GM12878 (cell line): ENCODE measurements around the gene PCLAF. TPM values are rescaled to one million over a fixed set of nuclear protein-coding genes. Genes with fewer than 3 reads are reported as not detected.
A peak's percentile ranks its signal among the peaks of the same experiment; 100 is the strongest.

ENCODE experiments used
- ATAC-seq: fragments of 200-7000 bp; cut with Tn5 transposase; 3 replicates; pipeline ENCODE4 v1.9.1; 2020; ENCODE audit warnings: mild to moderate bottlenecking, moderate library complexity
- BruUV-seq: library from RNA; stranded (reverse); fragments of 400-500 nt; replicated peaks from 2 replicates; lab custom pipeline; 2021; lab: Mats Ljungman, UMichigan
- CTCF ChIA-PET: fragments of 300-600 bp; sonication (Branson Sonifier 250); formaldehyde crosslinking; extraction: SDS; loops from one replicate; lab custom pipeline; 2021; ENCODE audit warnings: inconsistent platforms; lab: Yijun Ruan, JAX
- POLR2A ChIA-PET: fragments of 350-600 bp; formaldehyde crosslinking; extraction: SDS; loops from one replicate; lab custom pipeline; 2021; ENCODE audit warnings: inconsistent platforms; lab: Charles Lee
- RAD21 ChIA-PET: fragments of 300-600 bp; sonication (Branson Sonifier 250); formaldehyde crosslinking; loops from one replicate; lab custom pipeline; 2023; ENCODE audit warnings: antibody characterized with exemption; ENCODE audit not compliant: unreplicated experiment; lab: Charles Lee
- SMC1A ChIA-PET: fragments of 300-600 bp; sonication (Branson Sonifier 250); formaldehyde crosslinking; loops from one replicate; lab custom pipeline; 2023; ENCODE audit not compliant: unreplicated experiment, uncharacterized antibody; lab: Charles Lee
- DNase-seq: peaks from one replicate; pipeline ENCODE4 v3.0.0-alpha.2; 2011; ENCODE audit warnings: low read depth, low spot score
- FAIRE-seq: peaks from 3 replicates; lab custom pipeline; 2011; peaks lifted over from hg19 to GRCh38; lab: Jason Lieb, UNC
- H2AFZ ChIP-seq: 2 replicates; pipeline ENCODE4 v1.6.0; 2011; ENCODE audit warnings: low read depth, low read length, control low read depth; ENCODE audit not compliant: control insufficient read depth
- H3K27ac ChIP-seq: 2 replicates; pipeline ENCODE4 v1.5.1; 2011; ENCODE audit warnings: control low read depth; ENCODE audit not compliant: control insufficient read depth, insufficient read depth
- H3K27me3 ChIP-seq, 2 experiments: replicated peaks in 1 of 2; 2 replicates each; pipeline versions ENCODE4 v1.6.0 to v1.6.1; 2011; ENCODE audit warnings: low read length in 1 of 2; ENCODE audit not compliant: control insufficient read depth in 2 of 2, insufficient read depth in 2 of 2
- H3K36me3 ChIP-seq, 2 experiments: 2 replicates each; pipeline ENCODE4 v1.5.1; 2011; ENCODE audit warnings: low read length in 1 of 2; ENCODE audit not compliant: control insufficient read depth in 2 of 2, insufficient read depth in 2 of 2
- H3K4me1 ChIP-seq: 2 replicates; pipeline ENCODE4 v1.6.1; 2011; ENCODE audit warnings: mild to moderate bottlenecking, low read length, moderate library complexity, mixed read lengths; ENCODE audit not compliant: control insufficient read depth, insufficient read depth
- H3K4me2 ChIP-seq: 2 replicates; pipeline ENCODE4 v1.6.0; 2011; ENCODE audit warnings: control low read depth; ENCODE audit not compliant: control insufficient read depth, insufficient read depth
- H3K4me3 ChIP-seq: fragments of 200-600 bp; sonication (generic); 2 replicates; pipeline ENCODE4 v1.5.1; 2016
- H3K79me2 ChIP-seq: 2 replicates; pipeline ENCODE4 v1.6.0; 2011; ENCODE audit warnings: low read length; ENCODE audit not compliant: control insufficient read depth, insufficient read depth
- H3K9ac ChIP-seq: 2 replicates; pipeline ENCODE4 v1.8.0; 2011; ENCODE audit warnings: low read length, control low read depth, mixed read lengths; ENCODE audit not compliant: control insufficient read depth, insufficient read depth
- H3K9me3 ChIP-seq: replicated peaks from 3 replicates; pipeline ENCODE4 v1.5.1; 2011; ENCODE audit warnings: mild to moderate bottlenecking, low read length; ENCODE audit not compliant: control insufficient read depth, insufficient read depth
- H4K20me1 ChIP-seq: 2 replicates; pipeline ENCODE4 v1.6.0; 2011; ENCODE audit not compliant: control insufficient read depth, insufficient read depth
- ATF3 ChIP-seq: IDR thresholded peaks from 2 replicates; pipeline ENCODE4 v1.6.1; 2011; ENCODE audit warnings: low read depth, mild to moderate bottlenecking, low read length, moderate library complexity, borderline replicate concordance; ENCODE audit errors: extremely low read depth
- CHD4 ChIP-seq: fragments of 200-600 bp; sonication (generic); IDR thresholded peaks from 2 replicates; pipeline ENCODE4 v1.6.1; 2016; ENCODE audit warnings: mild to moderate bottlenecking
- E2F4 ChIP-seq: IDR thresholded peaks from 2 replicates; pipeline ENCODE4 v1.6.1; 2012; ENCODE audit warnings: low read depth, low read length, improper control_type of control experiment
- E4F1 ChIP-seq: fragments of 450-650 bp; IDR thresholded peaks from 2 replicates; pipeline ENCODE4 v1.6.1; 2018; ENCODE audit warnings: borderline replicate concordance, mild to moderate bottlenecking; ENCODE audit not compliant: partially characterized antibody
- HCFC1 ChIP-seq: fragments of 150-350 bp; IDR thresholded peaks from 2 replicates; pipeline ENCODE4 v1.6.1; 2014; ENCODE audit warnings: low read length
- KDM1A ChIP-seq: fragments of 200-600 bp; sonication (generic); IDR thresholded peaks from 2 replicates; pipeline ENCODE4 v1.6.1; 2016; ENCODE audit warnings: borderline replicate concordance
- KLF5 ChIP-seq: fragments of 450-650 bp; IDR thresholded peaks from 2 replicates; pipeline ENCODE4 v1.6.1; 2014; ENCODE audit warnings: mild to moderate bottlenecking; ENCODE audit not compliant: partially characterized antibody
- MTA3 ChIP-seq: IDR thresholded peaks from 2 replicates; pipeline ENCODE4 v1.6.1; 2012; ENCODE audit warnings: low read length, inconsistent platforms, borderline replicate concordance
- NFYA ChIP-seq: IDR thresholded peaks from 2 replicates; pipeline ENCODE4 v1.6.1; 2011; ENCODE audit warnings: low read depth, mild to moderate bottlenecking, low read length, improper control_type of control experiment, borderline replicate concordance
- NR2C1 ChIP-seq: fragments of 450-650 bp; IDR thresholded peaks from 2 replicates; pipeline ENCODE4 v1.6.1; 2017; ENCODE audit warnings: antibody characterized with exemption, mild to moderate bottlenecking, moderate library complexity
- POLR2AphosphoS5 ChIP-seq: IDR thresholded peaks from 2 replicates; pipeline ENCODE4 v1.6.1; 2011; ENCODE audit warnings: mild to moderate bottlenecking, low read length, inconsistent platforms
- RELA ChIP-seq: fragments of 450-650 bp; IDR thresholded peaks from 2 replicates; pipeline ENCODE4 v1.8.0; 2014; ENCODE audit warnings: borderline replicate concordance; ENCODE audit not compliant: partially characterized antibody
- SIX5 ChIP-seq: IDR thresholded peaks from 2 replicates; pipeline ENCODE4 v1.6.1; 2011; ENCODE audit warnings: mild to moderate bottlenecking, low read depth, low read length, moderate library complexity; ENCODE audit not compliant: severe bottlenecking
- SP1 ChIP-seq: IDR thresholded peaks from one replicate; pipeline ENCODE4 v1.6.1; 2011; ENCODE audit warnings: low read depth, low read length
- SRF ChIP-seq, 2 experiments: IDR thresholded peaks; 2 replicates each; pipeline ENCODE4 v1.6.1; 2011; ENCODE audit warnings: low read depth in 2 of 2, low read length in 2 of 2, mild to moderate bottlenecking in 1 of 2, moderate library complexity in 1 of 2
- ZBTB11 ChIP-seq: fragments of 450-650 bp; formaldehyde crosslinking; IDR thresholded peaks from 2 replicates; pipeline ENCODE4 v1.5.0; 2022; ENCODE audit warnings: mild to moderate bottlenecking, missing genetic modification characterization
- WGBS: methylation state at CpG from one replicate; pipeline ENCODE4 v1.1.6; 2016; ENCODE audit warnings: low lambda C conversion rate; ENCODE audit not compliant: insufficient replicate concordance, insufficient coverage; ENCODE audit errors: missing lambda C conversion rate; 5-methylcytosine and 5-hydroxymethylcytosine counted together
- in situ Hi-C: fragments of 300-500 bp; cut with MboI; formaldehyde crosslinking; loops from 9 replicates; pipeline ENCODE4 v1.14.3; 2018; ENCODE audit warnings: mixed read lengths
- intact Hi-C: fragments of 100-400 bp; cut with micrococcal nuclease; formaldehyde crosslinking; loops from one replicate; pipeline ENCODE4 v1.14.2; 2022; ENCODE audit not compliant: unreplicated experiment
- polyA plus RNA-seq, 11 experiments: library from polyadenylated mRNA; depleted of rRNA in 4 of 11; unstranded in 6 of 11; stranded (reverse) in 5 of 11; fragments of >200 nt; fragmentation: Nextera tagmentation in 4 of 11; fragmentation: Illumina TruSeq in 1 of 11; extraction: Ambion mirVana in 4 of 11; extraction: Trizol in 1 of 11; gene quantifications; 1 replicate in 1 of 11; 2 replicates in 10 of 11; pipeline versions ENCODE4 v1.2.1 to v1.2.3, GENCODE V29; 2011 to 2016; ENCODE audit warnings: inconsistent platforms in 2 of 11, missing spikeins in 2 of 11, low read depth in 1 of 11
- total RNA-seq, 4 experiments: library from RNA; depleted of rRNA in 3 of 4; stranded (reverse); fragments of >200 nt in 3 of 4; fragmentation: Illumina TruSeq in 1 of 4; extraction: Trizol in 1 of 4; gene quantifications; 2 replicates each; pipeline versions ENCODE4 v1.2.1 to v1.2.3, GENCODE V29; 2013 to 2021

The PCLAF gene
- total and polyA plus RNA-seq, 10 of the 15 experiments (the other 5 are each of a cell fraction or from before 2014, with no cell fraction given): 79.0 to 627 (median 343) TPM

- intact Hi-C loops (loop anchor here (1.0 to 10.0 kb wide), 4 partner anchors 75 to 293 kb away; partner anchors contain the start of genes CIAO2A, PPIB, SNX1 and ZNF609), in situ Hi-C loops (no loop called here)
- peak within 1 kb of the TSS; percentile 78 for H3K9ac ChIP-seq
- H2AFZ ChIP-seq: peak within 1 kb of the TSS; percentile 83
- peak within 1 kb of the TSS; percentile 71 for H3K27ac ChIP-seq
- WGBS: 1% methylated on average over 35 of the region's 35 CpGs
- peak; percentile 99 for FAIRE-seq
- ChIA-PET SMC1A (interaction anchor here (0.7 to 2.5 kb wide), 17 partner anchors 8 to 495 kb away, joined by 3 to 14 read pairs (median 3); partner anchors contain the start of genes CSNK1G1 and PPIB), RAD21 (interaction anchor here (0.6 to 2.0 kb wide), 16 partner anchors 11 to 290 kb away, joined by 3 to 13 read pairs (median 4); partner anchors contain the start of genes CSNK1G1 and PPIB), POLR2A (interaction anchor here (0.5 to 1.9 kb wide), 9 partner anchors 11 to 601 kb away, joined by 3 to 5 read pairs (median 3); partner anchors contain the start of gene ZNF609), CTCF (interaction anchor here (0.8 to 1.5 kb wide), 11 partner anchors 12 to 340 kb away, joined by 3 to 8 read pairs (median 4); partner anchors contain the start of gene PPIB)
- no TSS peak for BruUV-seq
- H3K4me1 ChIP-seq: no peaks in the 10 kb centered on the region
- H3K4me3 ChIP-seq: peak within 1 kb of the TSS; percentile 92
- H3K4me2 ChIP-seq: peak within 1 kb of the TSS; percentile 77
- no peaks in the 10 kb centered on the region for H3K27me3 ChIP-seq
- no peaks in the 10 kb centered on the region; the same call in 2 of the 3 replicates for H3K9me3 ChIP-seq
- H4K20me1 ChIP-seq: no peaks in the 10 kb centered on the region
- H3K36me3 ChIP-seq: no peaks in the 10 kb centered on the region
- peak; percentile 100 for ATAC-seq
- H3K79me2 ChIP-seq: peaks cover 15% of the 10 kb centered on the region
- DNase-seq: peak; percentile 92
- TF ChIP-seq MTA3: no peak
- TF ChIP-seq CHD4: no peak
- TF ChIP-seq NR2C1: peak; percentile 87
- peak; percentile 81 for TF ChIP-seq KLF5
- TF ChIP-seq SIX5: peak; percentile 77
- peak; percentile 55; the same call in 1 of the 2 replicates for TF ChIP-seq E2F4
- TF ChIP-seq SRF (IDR thresholded peaks at IDR 0.05; ENCODE audit: low read depth in 2 of 2, low read length in 2 of 2): peak; percentile 56 to 92; a peak in 3 of 4 replicates
- no peak for TF ChIP-seq ATF3
- TF ChIP-seq ZBTB11 (CRISPR knock-in tag): peak; percentile 98
- TF ChIP-seq NFYA: no peak
- TF ChIP-seq RELA: peak; percentile 100
- peak; percentile 96 for TF ChIP-seq HCFC1
- peak; percentile 97 for TF ChIP-seq POLR2AphosphoS5
- no peak for TF ChIP-seq KDM1A
- TF ChIP-seq SP1: peak; percentile 90
- TF ChIP-seq E4F1: peak; percentile 83
Measured at GRCh38 chr15:64387562-64388168, 6.4 kb upstream of the PCLAF start, which contains the start of gene TRIP4. Gene TRIP4, plus strand, starts transcription at chr15:64387836. Its CDS starts 28 bp downstream, at chr15:64387864.
